Loucy (cell line): Measurements from ENCODE around the gene NIPBL.

Experiments
- CTCF ChIP-seq: fragments of 200-600 bp; sonication (generic); conservative IDR thresholded peaks from 2 replicates; pipeline ENCODE4 v1.5.1; 2014; ENCODE audit warnings: mild to moderate bottlenecking, antibody characterized with exemption, low read length
- EZH2phosphoT487 ChIP-seq: fragments of 200-600 bp; IDR thresholded peaks from 2 replicates; pipeline ENCODE4 v1.6.1; 2018; ENCODE audit warnings: antibody characterized with exemption, mild to moderate bottlenecking, moderate library complexity, borderline replicate concordance

- TF ChIP-seq CTCF: no peak
- TF ChIP-seq EZH2phosphoT487: no peak
Measured at GRCh38 chr5:36844305-36844704, 32.3 kb upstream of the NIPBL start.
